Loucy (cell line): Measurements from ENCODE around the gene RPS6KB2.

Experiments used
- H2AFZ ChIP-seq: fragments of 200-600 bp; sonication (generic); 2 replicates; pipeline ENCODE4 v1.6.0; 2016; ENCODE audit warnings: antibody characterized with exemption, mild to moderate bottlenecking, low read length, moderate library complexity
- H3F3A ChIP-seq: fragments of 200-600 bp; 2 replicates; pipeline ENCODE4 v1.6.0; 2016; ENCODE audit warnings: antibody characterized with exemption, low read depth, mild to moderate bottlenecking
- H3K27me3 ChIP-seq: fragments of 200-600 bp; sonication (generic); 2 replicates; pipeline ENCODE4 v1.6.1; 2014; ENCODE audit warnings: low read length, mild to moderate bottlenecking; ENCODE audit not compliant: insufficient read depth, poor library complexity, severe bottlenecking
- H3K36me3 ChIP-seq: fragments of 200-600 bp; sonication (generic); 2 replicates; pipeline ENCODE4 v1.6.1; 2016; ENCODE audit warnings: low read length; ENCODE audit not compliant: insufficient read depth
- H3K4me1 ChIP-seq: fragments of 200-600 bp; sonication (generic); 2 replicates; pipeline ENCODE4 v1.5.1; 2014; ENCODE audit warnings: low read length, mild to moderate bottlenecking; ENCODE audit not compliant: insufficient read depth, poor library complexity, severe bottlenecking
- H3K4me2 ChIP-seq: fragments of 200-600 bp; sonication (generic); 2 replicates; pipeline ENCODE4 v1.6.0; 2014; ENCODE audit warnings: antibody characterized with exemption, low read length, low read depth, mild to moderate bottlenecking; ENCODE audit not compliant: poor library complexity, severe bottlenecking
- H3K4me3 ChIP-seq: fragments of 200-600 bp; sonication (generic); 2 replicates; pipeline ENCODE4 v1.5.1; 2014; ENCODE audit warnings: low read length, mild to moderate bottlenecking, mixed read lengths; ENCODE audit not compliant: poor library complexity, severe bottlenecking
- H3K79me2 ChIP-seq: fragments of 200-600 bp; sonication (generic); 2 replicates; pipeline ENCODE4 v1.6.1; 2014; ENCODE audit warnings: low read length; ENCODE audit not compliant: insufficient read depth
- H3K9ac ChIP-seq: fragments of 200-600 bp; sonication (generic); 2 replicates; pipeline ENCODE4 v1.6.0; 2014; ENCODE audit warnings: mild to moderate bottlenecking, low read depth, low read length, moderate library complexity; ENCODE audit not compliant: poor library complexity, severe bottlenecking
- H3K9me2 ChIP-seq: fragments of 200-600 bp; sonication (generic); replicated peaks from 2 replicates; pipeline ENCODE4 v1.6.1; 2016; ENCODE audit warnings: low read depth, low read length, mixed read lengths
- H3K9me3 ChIP-seq: fragments of 200-600 bp; sonication (generic); 2 replicates; pipeline ENCODE4 v1.6.1; 2014; ENCODE audit warnings: mild to moderate bottlenecking, antibody characterized with exemption, low read length, low read depth; ENCODE audit not compliant: insufficient read depth
- H4K20me1 ChIP-seq: fragments of 200-600 bp; sonication (generic); 2 replicates; pipeline ENCODE4 v1.6.0; 2014; ENCODE audit warnings: antibody characterized with exemption, low read length, mild to moderate bottlenecking; ENCODE audit not compliant: insufficient read depth, poor library complexity, severe bottlenecking
- EZH2phosphoT487 ChIP-seq: fragments of 200-600 bp; IDR thresholded peaks from 2 replicates; pipeline ENCODE4 v1.6.1; 2018; ENCODE audit warnings: antibody characterized with exemption, mild to moderate bottlenecking, moderate library complexity, borderline replicate concordance
- TF ChIP-seq, protein P1 (sequence below): fragments of 200-600 bp; sonication (generic); conservative IDR thresholded peaks from 2 replicates; pipeline ENCODE4 v1.5.1; 2014; ENCODE audit warnings: mild to moderate bottlenecking, antibody characterized with exemption, low read length

RPS6KB2 gene

DNA sequence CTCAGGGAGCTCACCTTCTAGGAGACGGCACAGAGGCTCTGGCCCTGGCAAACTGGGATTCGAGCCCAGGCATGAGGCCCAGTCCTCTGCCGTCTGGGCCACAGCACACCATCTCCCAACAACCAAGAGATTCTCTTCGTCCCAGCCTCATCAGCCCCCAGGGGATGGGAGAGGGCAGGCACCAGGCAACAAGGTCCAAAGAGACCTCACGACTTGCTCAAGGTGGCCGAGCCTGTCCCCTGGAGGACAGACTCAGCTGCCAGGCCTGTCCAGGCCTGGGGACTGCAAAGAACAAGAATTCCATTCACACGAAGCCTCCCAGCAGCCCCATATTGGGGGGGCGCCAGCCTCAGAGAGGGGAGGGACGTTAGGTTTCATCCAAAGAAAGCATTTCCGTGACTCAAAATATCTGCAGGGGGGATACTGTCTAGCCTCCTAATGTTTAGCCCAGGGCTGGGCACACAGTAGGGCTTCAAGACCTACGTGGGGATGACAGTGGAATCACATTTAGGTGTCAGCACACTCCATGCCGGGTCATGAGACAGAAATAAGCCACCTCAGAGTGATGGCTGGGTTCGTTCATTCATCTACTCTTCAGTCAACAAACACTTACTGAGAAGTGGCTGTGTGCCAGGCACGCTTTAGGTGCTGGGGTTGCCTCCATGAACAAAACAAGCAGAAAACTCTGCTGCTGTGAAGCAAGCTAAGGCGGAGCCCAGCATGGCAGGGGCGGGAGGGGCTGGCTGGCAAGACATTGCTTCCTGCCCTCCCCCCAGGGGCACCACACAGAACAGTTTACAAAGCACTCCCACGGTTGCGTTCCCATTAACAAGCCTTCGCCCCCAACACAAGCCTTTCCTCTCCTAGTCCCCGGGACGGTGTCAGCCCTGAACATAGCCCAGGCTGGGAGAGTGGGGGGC lies 11.6 kb upstream of the RPS6KB2 start:
- Histone ChIP-seq H3K9ac (peak overlapping the region; percentile 56), H2AFZ (no peak overlapping the region), H3K4me2 (peak overlapping the region; percentile 63), H3K4me1 (peaks cover 49% of the 10 kb centered on the region), H3K27me3 (no peaks in the 10 kb centered on the region), H3K9me3 (no peaks in the 10 kb centered on the region), H3K9me2 (no peaks in the 10 kb centered on the region), H4K20me1 (no peaks in the 10 kb centered on the region), H3K36me3 (no peaks in the 10 kb centered on the region), H3K79me2 (peaks cover 23% of the 10 kb centered on the region; the same call in 1 of the 2 replicates), H3F3A (no peaks in the 10 kb centered on the region), H3K4me3 (peak overlapping the region; percentile 19)
- TF ChIP-seq, protein P1, sequence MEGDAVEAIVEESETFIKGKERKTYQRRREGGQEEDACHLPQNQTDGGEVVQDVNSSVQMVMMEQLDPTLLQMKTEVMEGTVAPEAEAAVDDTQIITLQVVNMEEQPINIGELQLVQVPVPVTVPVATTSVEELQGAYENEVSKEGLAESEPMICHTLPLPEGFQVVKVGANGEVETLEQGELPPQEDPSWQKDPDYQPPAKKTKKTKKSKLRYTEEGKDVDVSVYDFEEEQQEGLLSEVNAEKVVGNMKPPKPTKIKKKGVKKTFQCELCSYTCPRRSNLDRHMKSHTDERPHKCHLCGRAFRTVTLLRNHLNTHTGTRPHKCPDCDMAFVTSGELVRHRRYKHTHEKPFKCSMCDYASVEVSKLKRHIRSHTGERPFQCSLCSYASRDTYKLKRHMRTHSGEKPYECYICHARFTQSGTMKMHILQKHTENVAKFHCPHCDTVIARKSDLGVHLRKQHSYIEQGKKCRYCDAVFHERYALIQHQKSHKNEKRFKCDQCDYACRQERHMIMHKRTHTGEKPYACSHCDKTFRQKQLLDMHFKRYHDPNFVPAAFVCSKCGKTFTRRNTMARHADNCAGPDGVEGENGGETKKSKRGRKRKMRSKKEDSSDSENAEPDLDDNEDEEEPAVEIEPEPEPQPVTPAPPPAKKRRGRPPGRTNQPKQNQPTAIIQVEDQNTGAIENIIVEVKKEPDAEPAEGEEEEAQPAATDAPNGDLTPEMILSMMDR, result no peak
- no peak for TF ChIP-seq EZH2phosphoT487

DNA sequence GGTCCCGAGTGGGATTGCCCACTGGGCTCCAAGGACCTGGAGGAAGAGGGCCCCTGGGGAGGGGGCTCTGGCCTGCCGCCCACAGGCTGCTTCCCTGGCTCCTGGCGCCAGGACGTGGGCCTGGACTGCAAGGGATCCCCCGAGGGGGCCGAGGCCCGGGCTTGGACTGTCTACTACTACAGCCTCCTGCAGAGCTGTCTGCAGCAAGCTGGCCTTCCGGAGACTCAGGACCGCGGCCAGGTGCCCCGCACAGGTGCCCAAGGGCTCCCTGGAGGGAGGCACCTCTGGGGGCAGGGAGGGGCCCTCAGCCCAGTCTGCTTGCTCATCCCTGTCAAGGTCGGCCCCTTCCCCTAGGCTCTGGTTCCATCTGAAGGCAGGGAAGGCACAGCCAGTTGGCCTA lies 10.9 kb upstream of the RPS6KB2 start:
- Histone ChIP-seq H3K79me2 (peaks cover 23% of the 10 kb centered on the region; the same call in 1 of the 2 replicates), H3K4me3 (peak overlapping the region; percentile 19), H3K9ac (peak overlapping the region; percentile 56), H3K9me3 (no peaks in the 10 kb centered on the region), H2AFZ (no peak overlapping the region), H3F3A (no peaks in the 10 kb centered on the region), H3K4me2 (peak overlapping the region; percentile 63), H3K36me3 (no peaks in the 10 kb centered on the region), H3K9me2 (no peaks in the 10 kb centered on the region), H3K27me3 (no peaks in the 10 kb centered on the region), H3K4me1 (peaks cover 47% of the 10 kb centered on the region), H4K20me1 (no peaks in the 10 kb centered on the region)
- TF ChIP-seq EZH2phosphoT487, result no peak
- TF ChIP-seq, protein P1, result no peak

DNA sequence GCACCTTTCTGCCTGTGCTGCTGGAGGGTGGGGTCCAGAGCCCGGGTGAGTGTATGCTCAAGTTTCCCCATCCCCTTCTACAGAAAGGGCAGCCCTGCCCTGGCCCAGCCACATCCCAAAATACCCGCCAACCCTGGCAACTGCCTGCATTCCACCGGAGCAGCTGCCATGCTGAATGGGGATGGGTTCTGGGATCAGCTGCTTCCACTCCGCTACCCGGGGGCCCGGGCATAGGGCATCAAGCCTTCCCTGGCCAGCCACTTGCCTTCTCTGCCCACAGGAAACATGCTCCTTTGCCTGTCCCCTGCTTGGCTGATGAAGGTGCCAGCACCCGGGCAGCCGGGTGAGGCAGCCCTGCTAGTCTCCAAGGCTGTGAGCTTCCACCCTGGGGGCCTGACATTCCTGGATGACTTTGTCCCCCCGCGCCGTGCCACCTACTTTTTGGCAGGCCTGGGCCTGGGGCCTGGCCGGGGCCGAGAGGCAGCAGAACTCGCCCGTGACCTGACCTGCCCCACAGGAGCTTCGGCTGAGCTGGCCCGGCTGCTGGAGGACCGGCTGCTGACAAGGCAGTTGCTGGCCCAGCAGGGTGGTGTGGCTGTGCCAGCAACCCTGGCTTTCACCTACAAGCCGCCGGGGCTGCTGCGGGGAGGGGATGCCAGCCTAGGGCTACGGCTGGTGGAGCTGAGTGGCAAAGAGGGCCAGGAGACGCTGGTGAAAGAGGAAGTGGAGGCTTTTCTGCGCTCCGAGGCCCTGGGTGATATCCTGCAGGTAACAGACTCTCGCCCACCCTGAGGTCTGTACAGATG lies 9.6 kb upstream of the RPS6KB2 start:
- peak overlapping the region; percentile 75 for H3K4me2 ChIP-seq
- no peak for TF ChIP-seq EZH2phosphoT487
- TF ChIP-seq, protein P1, result no peak
- H3K9me2 ChIP-seq, result no peaks in the 10 kb centered on the region
- H3F3A ChIP-seq, result no peaks in the 10 kb centered on the region
- H3K9me3 ChIP-seq, result no peaks in the 10 kb centered on the region
- H3K4me1 ChIP-seq, result peaks cover 40% of the 10 kb centered on the region
- no peaks in the 10 kb centered on the region for H3K27me3 ChIP-seq
- H2AFZ ChIP-seq, result no peak overlapping the region
- no peaks in the 10 kb centered on the region for H3K36me3 ChIP-seq
- H3K4me3 ChIP-seq, result no peak overlapping the region
- peak overlapping the region; percentile 7 for H3K9ac ChIP-seq
- peaks cover 23% of the 10 kb centered on the region; the same call in 1 of the 2 replicates for H3K79me2 ChIP-seq
- H4K20me1 ChIP-seq, result no peaks in the 10 kb centered on the region
